ENCODE measurements around the gene CCDC33. TPM values are rescaled to one million over a fixed set of nuclear protein-coding genes. Genes with fewer than 3 reads are reported as not detected.

The CCDC33 gene
- total RNA-seq, 1 donor from 2014 or later, result 0.51 TPM

- H3K36me3 Mint-ChIP-seq (ENCODE audit: low read depth, unreplicated experiment), result no peaks in the 10 kb centered on the region
- peaks cover 11% of the 10 kb centered on the region for H3K27me3 Mint-ChIP-seq (ENCODE audit: unreplicated experiment)
- H3K4me3 Mint-ChIP-seq (ENCODE audit: unreplicated experiment), result no peak overlapping the region
- no peak overlapping the region for H3K27ac Mint-ChIP-seq (ENCODE audit: unreplicated experiment)
- TF ChIP-seq CTCF (IDR thresholded peaks at IDR 0.05; ENCODE audit: unreplicated experiment), result no peak
- peaks cover 46% of the 10 kb centered on the region for H3K4me1 Mint-ChIP-seq (ENCODE audit: unreplicated experiment)
- peak; percentile 67 for DNase-seq (ENCODE audit: low spot score)
- no peaks in the 10 kb centered on the region for H3K9me3 Mint-ChIP-seq (ENCODE audit: unreplicated experiment)
Measured at GRCh38 chr15:74320352-74321247, 84.5 kb downstream of the CCDC33 start.

GRCh38 chr15:74322558-74323180, 86.5 kb downstream of the CCDC33 start:
- Mint-ChIP-seq H3K27ac (ENCODE audit: unreplicated experiment) (no peak overlapping the region), H3K9me3 (ENCODE audit: unreplicated experiment) (no peaks in the 10 kb centered on the region), H3K36me3 (ENCODE audit: low read depth, unreplicated experiment) (no peaks in the 10 kb centered on the region), H3K4me3 (ENCODE audit: unreplicated experiment) (no peak overlapping the region), H3K27me3 (ENCODE audit: unreplicated experiment) (peaks cover 11% of the 10 kb centered on the region), H3K4me1 (ENCODE audit: unreplicated experiment) (peaks cover 42% of the 10 kb centered on the region)
- TF ChIP-seq CTCF (IDR thresholded peaks at IDR 0.05; ENCODE audit: unreplicated experiment), result peak; percentile 74
- peak; percentile 75 for DNase-seq (ENCODE audit: low spot score)

DNA sequence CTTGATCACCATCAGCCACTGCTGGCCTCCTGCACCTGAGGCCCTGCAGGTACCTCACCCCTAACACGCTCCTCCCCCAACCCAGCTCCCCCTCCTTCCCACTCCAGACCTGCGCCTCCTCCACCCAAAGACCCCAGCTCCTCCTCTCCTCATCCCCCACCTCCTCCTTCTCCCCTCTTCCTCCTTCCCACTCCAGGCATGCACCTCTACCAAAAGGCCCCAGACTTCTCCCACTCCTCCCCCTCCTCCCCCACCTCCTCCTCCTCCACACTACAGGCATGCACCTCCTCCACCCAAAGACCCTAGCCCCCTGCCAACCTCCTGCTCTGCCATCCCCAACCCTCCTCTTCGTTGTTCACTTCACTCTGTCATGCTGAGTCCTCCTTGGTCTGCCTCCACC, 88.6 kb downstream of the CCDC33 start:
- Mint-ChIP-seq H3K27ac (ENCODE audit: unreplicated experiment) (no peak overlapping the region), H3K4me1 (ENCODE audit: unreplicated experiment) (peaks cover 45% of the 10 kb centered on the region), H3K9me3 (ENCODE audit: unreplicated experiment) (no peaks in the 10 kb centered on the region), H3K36me3 (ENCODE audit: low read depth, unreplicated experiment) (no peaks in the 10 kb centered on the region), H3K27me3 (ENCODE audit: unreplicated experiment) (peaks cover 10% of the 10 kb centered on the region), H3K4me3 (ENCODE audit: unreplicated experiment) (no peak overlapping the region)
- TF ChIP-seq CTCF (IDR thresholded peaks at IDR 0.05; ENCODE audit: unreplicated experiment), result no peak
- DNase-seq (ENCODE audit: low spot score), result no peak

- peaks cover 45% of the 10 kb centered on the region for H3K4me1 Mint-ChIP-seq (ENCODE audit: unreplicated experiment)
- no peaks in the 10 kb centered on the region for H3K9me3 Mint-ChIP-seq (ENCODE audit: unreplicated experiment)
- no peak for TF ChIP-seq CTCF (IDR thresholded peaks at IDR 0.05; ENCODE audit: unreplicated experiment)
- peak; percentile 46 for DNase-seq (ENCODE audit: low spot score)
- peaks cover 12% of the 10 kb centered on the region for H3K27me3 Mint-ChIP-seq (ENCODE audit: unreplicated experiment)
- H3K27ac Mint-ChIP-seq (ENCODE audit: unreplicated experiment), result peak overlapping the region; percentile 74
- H3K36me3 Mint-ChIP-seq (ENCODE audit: low read depth, unreplicated experiment), result no peaks in the 10 kb centered on the region
- no peak overlapping the region for H3K4me3 Mint-ChIP-seq (ENCODE audit: unreplicated experiment)
Measured at GRCh38 chr15:74326746-74327145, 90.6 kb downstream of the CCDC33 start.

DNA sequence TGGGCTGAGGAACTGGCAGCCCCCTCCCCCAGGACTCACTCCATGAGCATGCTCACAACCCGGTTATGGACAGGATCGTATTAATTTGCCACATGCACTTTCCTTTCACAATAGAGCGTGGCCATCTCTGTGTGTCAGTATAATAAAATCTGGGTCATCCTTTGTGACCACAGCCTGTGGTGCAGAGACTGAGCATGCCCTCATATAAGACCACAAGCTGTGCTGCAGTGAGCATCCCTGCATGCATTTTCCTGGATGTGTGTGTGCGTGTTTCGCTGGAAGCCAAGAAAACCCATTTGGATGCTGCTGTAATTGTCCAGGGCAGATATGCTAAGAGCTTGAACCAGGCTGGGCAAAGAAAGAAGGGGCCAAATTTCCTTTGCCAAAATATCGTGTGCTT, 91.6 kb downstream of the CCDC33 start:
- H3K4me3 Mint-ChIP-seq (ENCODE audit: unreplicated experiment), result no peak overlapping the region
- TF ChIP-seq CTCF (IDR thresholded peaks at IDR 0.05; ENCODE audit: unreplicated experiment), result no peak
- peak overlapping the region; percentile 7 for H3K27ac Mint-ChIP-seq (ENCODE audit: unreplicated experiment)

More for the DNA sequence above, 91.6 kb downstream of the CCDC33 start:
- Mint-ChIP-seq H3K36me3 (ENCODE audit: low read depth, unreplicated experiment) (no peaks in the 10 kb centered on the region), H3K9me3 (ENCODE audit: unreplicated experiment) (no peaks in the 10 kb centered on the region), H3K27me3 (ENCODE audit: unreplicated experiment) (peaks cover 12% of the 10 kb centered on the region), H3K4me1 (ENCODE audit: unreplicated experiment) (peaks cover 48% of the 10 kb centered on the region)
- DNase-seq (ENCODE audit: low spot score), result no peak
